HepG2 (cell line): ENCODE measurements around the gene CARS2. TPM values are rescaled to one million over a fixed set of nuclear protein-coding genes. Genes with fewer than 3 reads are reported as not detected.

Source experiments
- ATAC-seq: fragments of 200-7000 bp; cut with Tn5 transposase; 3 replicates; pipeline ENCODE4 v1.9.1; 2020; ENCODE audit warnings: mild to moderate bottlenecking, moderate library complexity
- BruUV-seq: library from RNA; stranded (reverse); fragments of 400-500 nt; replicated peaks from 2 replicates; lab custom pipeline; 2021; lab: Mats Ljungman, UMichigan
- CTCF ChIA-PET: fragments of 300-600 bp; formaldehyde crosslinking; extraction: SDS; loops from one replicate; lab custom pipeline; 2021; ENCODE audit warnings: low total read pairs, inconsistent platforms, low intra/inter-chr PET ratio; lab: Yijun Ruan, JAX
- POLR2A ChIA-PET: fragments of 350-600 bp; sonication (Branson Sonifier 250); formaldehyde crosslinking; loops from one replicate; lab custom pipeline; 2020; ENCODE audit warnings: antibody characterized with exemption, inconsistent platforms; lab: Yijun Ruan, JAX
- DNase-seq: peaks from one replicate; pipeline ENCODE4 v3.0.0-alpha.2; 2015; ENCODE audit warnings: low spot score
- FAIRE-seq: peaks from 3 replicates; lab custom pipeline; 2011; peaks lifted over from hg19 to GRCh38; lab: Jason Lieb, UNC
- H2AFZ ChIP-seq: one replicate; pipeline ENCODE4 v1.6.1; 2011; ENCODE audit warnings: low read length, inconsistent platforms
- H3K27ac ChIP-seq: fragments of 300-600 bp; 3 replicates; pipeline ENCODE4 v1.8.0; 2011; ENCODE audit warnings: mixed run types, mild to moderate bottlenecking, mixed read lengths, low read length, inconsistent platforms; ENCODE audit not compliant: insufficient read depth; ENCODE audit errors: extremely low read length
- H3K27me3 ChIP-seq, 2 experiments: fragments of 200-600 bp in 1 of 2; 2 replicates in 1 of 2; 3 replicates in 1 of 2; pipeline versions ENCODE4 v1.6.0 to v1.8.0; 2011; ENCODE audit warnings: low read length in 2 of 2, mild to moderate bottlenecking in 2 of 2, moderate library complexity in 2 of 2, inconsistent platforms in 1 of 2; ENCODE audit not compliant: insufficient read depth in 2 of 2, control insufficient read depth in 1 of 2
- H3K36me3 ChIP-seq, 2 experiments: fragments of 200-600 bp in 1 of 2; replicated peaks in 1 of 2; 2 replicates in 1 of 2; 3 replicates in 1 of 2; pipeline versions ENCODE4 v1.5.1 to v1.8.0; 2011; ENCODE audit warnings: low read length in 2 of 2, inconsistent platforms in 1 of 2; ENCODE audit not compliant: insufficient read depth in 2 of 2, control insufficient read depth in 1 of 2
- H3K4me1 ChIP-seq: 2 replicates; pipeline ENCODE4 v1.5.1; 2012; ENCODE audit warnings: low read length, inconsistent platforms; ENCODE audit not compliant: insufficient read depth
- H3K4me2 ChIP-seq: 2 replicates; pipeline ENCODE4 v1.6.0; 2011; ENCODE audit warnings: low read depth, low read length, inconsistent platforms
- H3K4me3 ChIP-seq, 3 experiments: fragments of 200-600 bp in 1 of 3; sonication (generic), shearing (Covaris generic) in 1 of 3; replicated peaks in 1 of 3; 2 replicates each; pipeline ENCODE4 v1.5.1; 2011 to 2016; ENCODE audit warnings: low read length in 3 of 3, inconsistent platforms in 2 of 3, low read depth in 2 of 3, mild to moderate bottlenecking in 2 of 3, control low read depth in 1 of 3, mixed read lengths in 1 of 3; ENCODE audit not compliant: insufficient read depth in 1 of 3
- H3K79me2 ChIP-seq: one replicate; pipeline ENCODE4 v1.6.1; 2011; ENCODE audit warnings: low read length, inconsistent platforms; ENCODE audit not compliant: insufficient read depth
- H3K9ac ChIP-seq: 2 replicates; pipeline ENCODE4 v1.6.0; 2011; ENCODE audit warnings: mild to moderate bottlenecking, low read depth, low read length, inconsistent platforms; ENCODE audit not compliant: insufficient read depth
- H3K9me3 ChIP-seq: 2 replicates; pipeline ENCODE4 v1.5.1; 2012; ENCODE audit warnings: mild to moderate bottlenecking, low read length
- H4K20me1 ChIP-seq: 2 replicates; pipeline ENCODE4 v1.6.0; 2011; ENCODE audit warnings: inconsistent platforms, mild to moderate bottlenecking, low read length, moderate library complexity; ENCODE audit not compliant: insufficient read depth
- FOXM1 ChIP-seq: sonication (generic); formaldehyde crosslinking; IDR thresholded peaks from 2 replicates; pipeline ENCODE4 v1.5.0; 2020; ENCODE audit warnings: missing genetic modification reagents
- GATAD2A ChIP-seq: IDR thresholded peaks from 2 replicates; pipeline ENCODE4 v1.6.1; 2016
- ZBTB3 ChIP-seq: sonication (generic); formaldehyde crosslinking; IDR thresholded peaks from 2 replicates; pipeline ENCODE4 v1.4.0; 2020; ENCODE audit warnings: low read depth, mild to moderate bottlenecking, moderate library complexity, missing genetic modification reagents, borderline replicate concordance
- ZBTB8A ChIP-seq: sonication (generic); formaldehyde crosslinking; IDR thresholded peaks from 2 replicates; pipeline ENCODE4 v1.4.0; 2020; ENCODE audit warnings: mild to moderate bottlenecking, low read depth, missing genetic modification reagents, borderline replicate concordance
- ZNF264 ChIP-seq: sonication (generic); formaldehyde crosslinking; IDR thresholded peaks from 2 replicates; pipeline ENCODE4 v1.4.0; 2020; ENCODE audit warnings: missing genetic modification reagents
- ZNF441 ChIP-seq: sonication (generic); formaldehyde crosslinking; IDR thresholded peaks from 2 replicates; pipeline ENCODE4 v1.7.0; 2021; ENCODE audit warnings: missing genetic modification reagents, borderline replicate concordance
- ZNF607 ChIP-seq: sonication (generic); formaldehyde crosslinking; IDR thresholded peaks from 2 replicates; pipeline ENCODE4 v1.5.1; 2020; ENCODE audit warnings: missing genetic modification reagents, mild to moderate bottlenecking, borderline replicate concordance
- ZNF883 ChIP-seq: sonication (generic); formaldehyde crosslinking; IDR thresholded peaks from 2 replicates; pipeline ENCODE4 v1.5.1; 2020; ENCODE audit warnings: mild to moderate bottlenecking, missing genetic modification reagents; ENCODE audit errors: not compliant biosample characterization
- WGBS: methylation state at CpG from one replicate; pipeline ENCODE4 v1.1.6; 2017; ENCODE audit warnings: low lambda C conversion rate; 5-methylcytosine and 5-hydroxymethylcytosine counted together
- in situ Hi-C: cut with HindIII; loops from 2 replicates; pipeline ENCODE4 v1.10.0; 2017; ENCODE audit warnings: low pct_unique_long_range_greater_than_20kb; ENCODE audit not compliant: extremely low pct_ligation_motif_present
- intact Hi-C: fragments of 100-400 bp; cut with micrococcal nuclease; formaldehyde crosslinking; loops from one replicate; pipeline ENCODE4 v1.10.0; 2022; ENCODE audit not compliant: unreplicated experiment
- polyA plus RNA-seq, 8 experiments: library from polyadenylated mRNA; depleted of rRNA in 3 of 8; stranded (reverse) in 7 of 8; unstranded in 1 of 8; fragments of >200 nt; fragmentation: Illumina TruSeq in 4 of 8; extraction: Trizol in 4 of 8; gene quantifications; 2 replicates each; pipeline versions ENCODE4 v1.2.1 to v1.2.3, GENCODE V29; 2011 to 2016; ENCODE audit warnings: low read depth in 4 of 8, missing spikeins in 1 of 8, mixed read lengths in 1 of 8; ENCODE audit not compliant: insufficient read depth in 1 of 8
- total RNA-seq, 5 experiments: library from RNA; depleted of rRNA; stranded (reverse); fragments of >200 nt; fragmentation: Illumina TruSeq; extraction: Trizol; gene quantifications; 2 replicates each; pipeline ENCODE4 v1.2.3, GENCODE V29; 2016; ENCODE audit warnings: low read depth in 1 of 5
- TF ChIP-seq, protein P1 (sequence below): sonication (generic); formaldehyde crosslinking; IDR thresholded peaks from 2 replicates; pipeline ENCODE4 v1.4.0; 2020; ENCODE audit warnings: missing genetic modification reagents, mild to moderate bottlenecking, borderline replicate concordance
- TF ChIP-seq, protein P2 (sequence below): sonication (generic); formaldehyde crosslinking; IDR thresholded peaks from 2 replicates; pipeline ENCODE4 v1.4.0; 2020; ENCODE audit warnings: missing genetic modification reagents
- TF ChIP-seq, protein P3 (sequence below): IDR thresholded peaks from 2 replicates; pipeline ENCODE4 v1.6.1; 2018; ENCODE audit warnings: missing genetic modification reagents
- TF ChIP-seq, protein P4 (sequence below): sonication (generic); formaldehyde crosslinking; IDR thresholded peaks from 2 replicates; pipeline ENCODE4 v1.5.0; 2020; ENCODE audit warnings: mild to moderate bottlenecking, low read depth, missing genetic modification reagents, borderline replicate concordance

The CARS2 gene
- total and polyA plus RNA-seq, 2 of the 13 experiments (the other 11 are each of a cell fraction or from before 2014, with no cell fraction given) = 41.1 to 59.3 TPM

DNA sequence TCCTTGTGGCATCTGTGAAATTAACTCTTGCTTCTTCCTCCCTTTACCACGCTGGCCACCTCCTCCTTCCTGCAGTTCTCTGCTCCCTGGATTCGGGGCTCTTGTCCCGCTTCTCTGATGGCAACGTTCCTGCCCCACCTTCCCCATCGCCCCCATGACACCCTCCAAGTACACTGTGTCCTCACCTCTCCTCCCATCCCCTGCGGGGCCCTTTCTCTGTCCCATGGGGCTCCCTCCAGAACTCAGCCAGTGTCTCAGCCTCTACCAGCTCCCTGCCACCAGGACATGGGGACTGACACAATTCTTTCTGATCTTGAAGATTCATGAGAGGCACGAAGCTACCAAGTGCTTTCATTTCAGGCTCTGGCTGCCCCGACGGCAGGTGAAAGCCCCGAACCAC lies 9.1 kb downstream of the CARS2 start:
- Histone ChIP-seq H3K27me3 (no peaks in the 10 kb centered on the region), H3K4me1 (no peaks in the 10 kb centered on the region), H3K36me3 (peaks cover 18 to 37% of the 10 kb centered on the region in 2 experiments; a peak in 4 of 5 replicates), H4K20me1 (no peaks in the 10 kb centered on the region), H3K9me3 (no peaks in the 10 kb centered on the region), H3K4me3 (no peak overlapping the region), H3K4me2 (no peak overlapping the region), H2AFZ (no peak overlapping the region), H3K9ac (no peak overlapping the region), H3K79me2 (peaks cover 2% of the 10 kb centered on the region), H3K27ac (no peak overlapping the region)
- TF ChIP-seq ZNF883 (CRISPR knock-in tag) (no peak), ZNF264 (CRISPR knock-in tag) (no peak), ZBTB8A (CRISPR knock-in tag) (no peak), ZNF607 (no peak), FOXM1 (CRISPR knock-in tag) (no peak), ZBTB3 (CRISPR knock-in tag) (no peak), GATAD2A (CRISPR knock-in tag) (no peak), ZNF441 (no peak)
- TF ChIP-seq, protein P1, sequence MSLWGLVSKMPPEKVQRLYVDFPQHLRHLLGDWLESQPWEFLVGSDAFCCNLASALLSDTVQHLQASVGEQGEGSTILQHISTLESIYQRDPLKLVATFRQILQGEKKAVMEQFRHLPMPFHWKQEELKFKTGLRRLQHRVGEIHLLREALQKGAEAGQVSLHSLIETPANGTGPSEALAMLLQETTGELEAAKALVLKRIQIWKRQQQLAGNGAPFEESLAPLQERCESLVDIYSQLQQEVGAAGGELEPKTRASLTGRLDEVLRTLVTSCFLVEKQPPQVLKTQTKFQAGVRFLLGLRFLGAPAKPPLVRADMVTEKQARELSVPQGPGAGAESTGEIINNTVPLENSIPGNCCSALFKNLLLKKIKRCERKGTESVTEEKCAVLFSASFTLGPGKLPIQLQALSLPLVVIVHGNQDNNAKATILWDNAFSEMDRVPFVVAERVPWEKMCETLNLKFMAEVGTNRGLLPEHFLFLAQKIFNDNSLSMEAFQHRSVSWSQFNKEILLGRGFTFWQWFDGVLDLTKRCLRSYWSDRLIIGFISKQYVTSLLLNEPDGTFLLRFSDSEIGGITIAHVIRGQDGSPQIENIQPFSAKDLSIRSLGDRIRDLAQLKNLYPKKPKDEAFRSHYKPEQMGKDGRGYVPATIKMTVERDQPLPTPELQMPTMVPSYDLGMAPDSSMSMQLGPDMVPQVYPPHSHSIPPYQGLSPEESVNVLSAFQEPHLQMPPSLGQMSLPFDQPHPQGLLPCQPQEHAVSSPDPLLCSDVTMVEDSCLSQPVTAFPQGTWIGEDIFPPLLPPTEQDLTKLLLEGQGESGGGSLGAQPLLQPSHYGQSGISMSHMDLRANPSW (CRISPR knock-in tag) = no peak
- TF ChIP-seq, protein P2, sequence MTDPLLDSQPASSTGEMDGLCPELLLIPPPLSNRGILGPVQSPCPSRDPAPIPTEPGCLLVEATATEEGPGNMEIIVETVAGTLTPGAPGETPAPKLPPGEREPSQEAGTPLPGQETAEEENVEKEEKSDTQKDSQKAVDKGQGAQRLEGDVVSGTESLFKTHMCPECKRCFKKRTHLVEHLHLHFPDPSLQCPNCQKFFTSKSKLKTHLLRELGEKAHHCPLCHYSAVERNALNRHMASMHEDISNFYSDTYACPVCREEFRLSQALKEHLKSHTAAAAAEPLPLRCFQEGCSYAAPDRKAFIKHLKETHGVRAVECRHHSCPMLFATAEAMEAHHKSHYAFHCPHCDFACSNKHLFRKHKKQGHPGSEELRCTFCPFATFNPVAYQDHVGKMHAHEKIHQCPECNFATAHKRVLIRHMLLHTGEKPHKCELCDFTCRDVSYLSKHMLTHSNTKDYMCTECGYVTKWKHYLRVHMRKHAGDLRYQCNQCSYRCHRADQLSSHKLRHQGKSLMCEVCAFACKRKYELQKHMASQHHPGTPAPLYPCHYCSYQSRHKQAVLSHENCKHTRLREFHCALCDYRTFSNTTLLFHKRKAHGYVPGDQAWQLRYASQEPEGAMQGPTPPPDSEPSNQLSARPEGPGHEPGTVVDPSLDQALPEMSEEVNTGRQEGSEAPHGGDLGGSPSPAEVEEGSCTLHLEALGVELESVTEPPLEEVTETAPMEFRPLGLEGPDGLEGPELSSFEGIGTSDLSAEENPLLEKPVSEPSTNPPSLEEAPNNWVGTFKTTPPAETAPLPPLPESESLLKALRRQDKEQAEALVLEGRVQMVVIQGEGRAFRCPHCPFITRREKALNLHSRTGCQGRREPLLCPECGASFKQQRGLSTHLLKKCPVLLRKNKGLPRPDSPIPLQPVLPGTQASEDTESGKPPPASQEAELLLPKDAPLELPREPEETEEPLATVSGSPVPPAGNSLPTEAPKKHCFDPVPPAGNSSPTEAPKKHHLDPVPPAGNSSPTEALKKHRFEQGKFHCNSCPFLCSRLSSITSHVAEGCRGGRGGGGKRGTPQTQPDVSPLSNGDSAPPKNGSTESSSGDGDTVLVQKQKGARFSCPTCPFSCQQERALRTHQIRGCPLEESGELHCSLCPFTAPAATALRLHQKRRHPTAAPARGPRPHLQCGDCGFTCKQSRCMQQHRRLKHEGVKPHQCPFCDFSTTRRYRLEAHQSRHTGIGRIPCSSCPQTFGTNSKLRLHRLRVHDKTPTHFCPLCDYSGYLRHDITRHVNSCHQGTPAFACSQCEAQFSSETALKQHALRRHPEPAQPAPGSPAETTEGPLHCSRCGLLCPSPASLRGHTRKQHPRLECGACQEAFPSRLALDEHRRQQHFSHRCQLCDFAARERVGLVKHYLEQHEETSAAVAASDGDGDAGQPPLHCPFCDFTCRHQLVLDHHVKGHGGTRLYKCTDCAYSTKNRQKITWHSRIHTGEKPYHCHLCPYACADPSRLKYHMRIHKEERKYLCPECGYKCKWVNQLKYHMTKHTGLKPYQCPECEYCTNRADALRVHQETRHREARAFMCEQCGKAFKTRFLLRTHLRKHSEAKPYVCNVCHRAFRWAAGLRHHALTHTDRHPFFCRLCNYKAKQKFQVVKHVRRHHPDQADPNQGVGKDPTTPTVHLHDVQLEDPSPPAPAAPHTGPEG = no peak
- TF ChIP-seq, protein P3, sequence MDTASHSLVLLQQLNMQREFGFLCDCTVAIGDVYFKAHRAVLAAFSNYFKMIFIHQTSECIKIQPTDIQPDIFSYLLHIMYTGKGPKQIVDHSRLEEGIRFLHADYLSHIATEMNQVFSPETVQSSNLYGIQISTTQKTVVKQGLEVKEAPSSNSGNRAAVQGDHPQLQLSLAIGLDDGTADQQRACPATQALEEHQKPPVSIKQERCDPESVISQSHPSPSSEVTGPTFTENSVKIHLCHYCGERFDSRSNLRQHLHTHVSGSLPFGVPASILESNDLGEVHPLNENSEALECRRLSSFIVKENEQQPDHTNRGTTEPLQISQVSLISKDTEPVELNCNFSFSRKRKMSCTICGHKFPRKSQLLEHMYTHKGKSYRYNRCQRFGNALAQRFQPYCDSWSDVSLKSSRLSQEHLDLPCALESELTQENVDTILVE (CRISPR knock-in tag) = no peak
- TF ChIP-seq, protein P4, sequence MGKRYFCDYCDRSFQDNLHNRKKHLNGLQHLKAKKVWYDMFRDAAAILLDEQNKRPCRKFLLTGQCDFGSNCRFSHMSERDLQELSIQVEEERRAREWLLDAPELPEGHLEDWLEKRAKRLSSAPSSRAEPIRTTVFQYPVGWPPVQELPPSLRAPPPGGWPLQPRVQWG = no peak
- BruUV-seq = no TSS peak
- POLR2A ChIA-PET = no interaction called here
- in situ Hi-C loops (no loop called here), intact Hi-C loops (no loop called here)
- ATAC-seq = no peak; the same call in 2 of the 3 replicates
- CTCF ChIA-PET = no interaction called here
- FAIRE-seq = no peak
- no peak for DNase-seq
- WGBS = 97% methylated on average over 10 of the region's 10 CpGs
